HG02623 (cell line): ENCODE data around the gene PDZK1.
"Not testable (repeated sequence)": the region's sequence is repeated elsewhere in the genome, so short reads cannot be mapped to it uniquely, and the experiment has no call there.

Experiments used
- ATAC-seq: cut with Tn5 transposase; IDR thresholded peaks from one replicate; pipeline ENCODE4 v1.9.1; 2021; ENCODE audit warnings: moderate library complexity; ENCODE audit not compliant: unreplicated experiment

Gene PDZK1

DNA sequence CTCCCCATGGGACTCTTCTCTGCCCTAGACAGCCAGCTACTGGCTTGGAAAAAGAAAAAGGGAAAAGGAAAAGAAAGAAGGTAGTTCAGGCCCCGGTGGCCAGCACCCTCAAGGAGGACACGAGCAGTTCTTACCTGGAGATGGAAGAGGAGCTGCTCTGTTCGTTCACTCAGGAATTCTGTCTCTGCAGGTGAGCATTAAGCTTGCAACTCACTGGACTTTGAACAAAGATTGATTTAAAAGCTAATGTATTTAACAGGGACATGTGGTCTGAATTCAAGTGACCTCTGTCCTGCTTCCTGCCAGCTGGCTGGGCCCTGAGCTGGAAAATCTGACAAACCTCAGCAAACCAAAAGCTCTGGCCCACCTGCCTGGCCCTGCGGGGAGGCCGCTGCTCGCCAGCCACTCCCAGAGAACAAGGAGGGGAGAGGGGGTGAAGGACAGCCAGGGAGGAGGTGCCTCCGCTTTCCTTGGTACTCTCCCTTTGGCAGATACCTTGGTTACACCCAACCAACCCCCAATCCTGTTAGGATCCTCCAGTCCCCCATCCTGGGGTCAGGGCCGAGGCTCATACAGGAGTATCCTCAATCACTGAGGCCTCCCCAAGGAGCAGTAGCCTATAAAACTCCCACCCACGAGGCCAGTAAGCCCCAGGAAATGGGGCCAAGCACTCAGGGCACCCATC lies at the start of gene PDZK1:
Gene PDZK1 (minus strand): TSS at position 186 of the 685 bp plus-strand sequence. CDS start 19,347 bp downstream, outside the sequence.
- ATAC-seq: no peak

DNA sequence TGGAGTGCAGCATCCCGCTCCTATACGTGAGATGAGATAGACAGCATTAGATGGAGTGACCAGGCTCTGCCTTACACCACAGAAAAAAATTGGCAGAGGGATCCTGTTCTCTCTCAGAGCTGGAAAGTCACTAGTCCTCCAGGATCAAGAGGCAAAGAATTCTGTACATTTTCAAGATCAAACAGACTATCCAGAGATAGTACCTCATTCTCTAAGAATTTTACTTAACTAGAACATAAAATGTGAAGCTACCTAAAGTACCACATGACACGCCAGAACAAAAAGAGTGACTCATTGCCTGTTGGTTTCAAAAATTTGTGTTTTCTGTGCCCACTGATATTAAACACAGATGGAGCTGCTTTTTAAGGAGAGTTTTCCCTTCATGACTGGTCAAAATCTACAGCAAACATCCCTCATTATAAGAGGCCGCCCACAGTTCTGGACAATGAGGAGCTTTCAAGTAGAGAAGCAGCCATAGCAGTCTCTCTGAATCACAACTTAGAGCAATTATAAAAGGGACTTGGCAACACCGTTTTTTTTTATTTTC lies 44.4 kb upstream of the PDZK1 start:
- ATAC-seq: no peak

DNA sequence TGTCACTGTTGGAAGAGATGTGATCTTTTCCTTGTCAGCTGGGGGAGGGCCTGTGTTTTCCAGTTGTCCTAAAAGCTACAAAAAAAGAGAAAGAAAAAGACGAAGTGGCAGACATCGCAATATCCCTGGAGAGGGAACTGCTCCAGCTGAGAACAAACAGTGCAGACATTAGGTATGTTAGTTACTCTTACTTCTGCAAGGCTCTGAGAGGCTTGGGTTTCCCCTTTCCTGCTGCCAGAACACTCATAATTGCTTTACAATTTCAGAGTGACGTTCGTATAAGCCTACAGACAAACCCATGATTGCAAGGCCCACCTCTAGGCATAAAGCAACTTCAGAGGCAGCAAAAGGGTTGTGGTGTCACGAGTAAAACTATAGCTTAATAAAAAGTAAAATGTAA lies 43.3 kb upstream of the PDZK1 start:
- ATAC-seq: no peak

DNA sequence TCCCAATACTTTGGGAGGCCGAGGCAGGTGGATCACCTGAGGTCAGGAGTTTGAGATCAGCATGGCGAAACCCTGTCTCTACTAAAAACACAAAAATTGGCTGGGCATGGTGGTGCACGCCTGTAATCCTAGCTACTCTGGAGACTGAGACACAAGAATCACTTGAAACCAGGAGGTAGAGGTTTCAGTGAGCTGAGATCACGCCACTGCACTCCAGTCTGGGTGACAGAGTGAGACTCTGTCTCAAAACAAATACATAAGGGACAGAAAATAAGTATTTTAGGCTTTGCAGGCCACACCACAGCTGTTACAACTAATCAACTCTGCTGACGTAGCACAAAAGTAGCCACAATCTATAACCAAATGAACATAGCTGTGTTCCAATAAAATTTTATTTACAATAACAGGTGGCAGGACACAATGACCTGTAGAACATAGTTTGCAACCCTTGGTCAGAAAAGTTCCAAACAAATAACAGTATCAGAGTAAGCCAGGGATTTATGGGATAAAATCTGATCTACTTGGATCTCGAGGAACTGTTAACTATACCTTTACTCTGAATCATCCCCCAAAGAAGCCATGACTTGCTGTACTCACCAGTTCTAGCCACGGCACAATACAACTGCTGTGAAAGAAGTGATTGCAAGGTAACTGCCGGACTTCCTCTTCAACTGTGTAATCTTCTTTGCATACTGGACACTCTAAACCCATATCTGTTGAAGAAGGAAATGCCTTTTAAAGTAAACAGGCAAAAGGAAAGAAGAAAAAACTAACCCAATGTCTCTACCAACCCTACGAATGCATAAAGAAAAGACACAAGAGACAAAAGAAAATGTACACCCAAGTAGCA lies 40.5 kb upstream of the PDZK1 start:
- ATAC-seq: no peak

DNA sequence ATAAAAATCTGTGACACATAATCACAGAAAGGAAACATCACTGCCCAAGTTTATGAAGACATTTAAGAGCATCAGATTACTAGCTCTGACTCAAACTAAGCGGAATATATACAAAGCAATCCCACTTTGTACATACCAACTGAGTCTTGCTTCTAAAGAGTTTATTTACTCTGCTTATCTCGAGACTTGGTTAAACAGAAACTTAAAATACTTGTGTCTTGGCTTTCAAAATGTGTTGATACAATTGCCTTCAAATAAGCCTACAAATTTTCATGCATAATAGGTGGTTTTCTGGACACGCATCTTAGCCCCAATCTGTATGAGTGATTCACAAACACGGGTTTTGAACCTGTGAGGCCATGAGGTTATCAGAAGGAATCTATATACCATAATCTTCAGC lies 33.1 kb upstream of the PDZK1 start:
- ATAC-seq: no peak

DNA sequence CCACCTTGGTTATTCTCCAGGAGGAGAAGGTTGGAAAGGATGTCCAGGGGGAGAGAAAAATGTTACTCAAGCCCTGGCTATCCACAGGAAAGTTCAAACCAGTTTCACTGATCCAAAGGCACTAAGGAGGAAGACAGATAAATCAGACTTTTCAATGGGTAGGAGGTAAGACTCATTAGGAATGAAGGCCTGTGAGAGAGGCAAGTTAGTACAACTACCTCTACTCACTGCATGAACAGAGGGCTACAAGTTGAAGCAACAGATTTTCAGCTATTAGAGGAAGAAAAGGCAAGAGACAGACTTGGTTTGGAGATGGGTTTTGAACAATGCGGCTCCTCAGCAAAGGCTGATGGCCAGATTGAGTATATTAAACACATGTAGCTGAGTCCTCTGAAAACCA lies 29.0 kb upstream of the PDZK1 start:
- no peak for ATAC-seq

DNA sequence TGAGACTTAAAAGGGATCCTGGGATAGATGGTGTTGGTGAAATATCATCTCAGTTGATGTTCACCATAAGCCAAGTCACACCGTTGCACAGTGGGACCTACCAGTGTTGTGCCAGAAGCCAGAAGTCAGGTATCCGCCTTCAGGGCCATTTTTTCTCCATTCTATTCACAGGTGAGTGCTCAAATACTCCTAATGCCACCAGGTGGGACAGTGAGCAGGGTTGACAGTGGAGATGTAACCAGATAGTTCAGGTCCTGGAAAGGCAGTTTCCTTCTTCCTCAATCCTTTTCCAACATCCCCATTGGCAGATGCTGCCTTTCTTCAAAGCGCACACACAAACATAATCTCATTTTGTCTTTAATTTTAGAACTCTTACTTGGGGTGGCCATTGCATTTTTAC lies 23.7 kb upstream of the PDZK1 start:
- no peak for ATAC-seq

DNA sequence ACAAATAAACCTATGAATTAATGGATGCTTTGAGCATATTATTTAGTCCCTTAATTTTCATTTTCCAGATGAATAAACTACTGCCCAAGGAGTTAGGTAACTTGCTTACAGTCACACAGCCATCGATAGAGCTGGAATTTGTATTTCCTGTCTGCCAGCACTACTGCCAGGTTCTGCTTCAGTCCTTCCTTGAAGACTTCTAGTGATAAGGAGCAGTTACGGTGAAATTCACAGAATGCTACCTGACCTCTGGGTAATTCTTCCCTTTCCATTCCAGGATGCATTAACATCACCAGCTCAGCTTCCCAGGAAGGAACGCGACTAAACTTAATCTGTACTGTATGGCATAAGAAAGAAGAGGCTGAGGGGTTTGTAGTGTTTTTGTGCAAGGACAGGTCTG lies 23.3 kb upstream of the PDZK1 start:
- ATAC-seq: no peak

DNA sequence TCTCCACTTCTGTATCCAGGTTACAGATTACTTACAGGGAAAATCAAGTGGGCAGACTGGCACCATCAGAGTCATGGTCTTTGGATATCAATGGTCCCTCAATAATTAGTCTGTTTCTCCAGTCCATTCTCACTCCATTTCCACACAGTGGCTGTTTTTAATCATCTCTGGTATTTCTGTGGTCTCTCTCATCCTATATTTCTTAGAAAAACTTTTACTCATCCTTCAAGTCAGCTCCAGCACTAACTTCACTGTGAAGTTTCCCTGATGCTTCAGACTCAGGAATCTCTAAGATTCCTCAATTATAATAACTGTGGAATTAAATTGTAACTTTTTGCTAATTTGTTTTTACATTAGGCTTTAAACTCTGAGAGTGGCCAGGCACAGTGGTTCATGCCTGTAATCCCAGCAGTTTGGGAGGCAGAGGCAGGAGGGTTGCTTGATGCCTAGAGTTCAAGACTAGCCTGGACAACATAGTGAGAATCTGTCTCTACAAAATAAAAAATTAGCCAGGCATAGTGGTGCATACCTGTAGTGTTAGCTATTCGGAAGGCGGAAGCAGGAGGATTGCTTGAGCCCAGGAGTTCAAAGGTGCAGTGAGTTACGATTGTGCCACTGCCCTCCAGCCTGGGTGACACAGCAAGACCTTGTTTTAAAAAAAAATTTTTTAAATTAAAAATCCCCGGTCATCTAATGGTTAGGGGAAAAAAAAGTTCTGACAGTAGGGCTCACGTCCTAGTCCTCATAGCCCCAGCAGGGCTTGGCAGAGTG lies 22.7 kb upstream of the PDZK1 start:
- ATAC-seq: no peak

DNA sequence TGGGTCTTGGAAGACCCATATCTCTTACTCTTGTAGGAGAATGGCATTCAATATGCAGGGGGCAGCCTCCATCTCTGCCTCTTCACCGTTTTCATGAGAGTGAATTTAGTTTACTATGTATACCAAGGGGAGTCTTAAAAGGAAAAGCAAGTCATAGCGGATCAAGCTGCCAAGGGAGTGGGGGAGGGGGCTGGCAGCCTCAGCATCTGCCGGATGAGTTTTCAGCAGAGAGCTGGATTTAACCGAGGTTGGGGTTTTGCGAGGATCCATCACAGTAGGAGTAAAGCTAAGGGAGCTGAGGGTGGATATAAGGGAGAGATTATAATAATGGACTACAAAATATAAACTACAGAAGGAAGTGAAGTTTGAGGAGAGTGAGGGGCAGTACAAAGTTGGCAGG lies 22.0 kb upstream of the PDZK1 start:
- ATAC-seq: no peak

DNA sequence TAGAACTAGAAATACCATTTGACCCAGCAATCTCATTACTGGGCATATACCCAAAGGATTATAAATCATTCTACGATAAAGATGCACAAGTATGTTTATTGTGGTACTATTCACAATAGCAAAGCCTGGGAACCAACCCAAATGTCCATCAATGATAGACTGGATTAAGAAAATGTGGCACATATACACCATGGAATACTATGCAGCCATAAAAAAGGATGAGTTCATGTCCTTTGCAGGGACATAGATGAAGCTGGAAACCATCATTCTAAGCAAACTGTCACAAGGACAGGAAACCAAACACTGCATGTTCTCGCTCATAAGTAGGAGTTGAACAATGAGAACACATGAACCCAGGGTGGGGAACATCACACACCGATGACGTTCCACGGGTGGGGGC lies 19.0 kb upstream of the PDZK1 start:
- ATAC-seq: not testable (repeated sequence)

DNA sequence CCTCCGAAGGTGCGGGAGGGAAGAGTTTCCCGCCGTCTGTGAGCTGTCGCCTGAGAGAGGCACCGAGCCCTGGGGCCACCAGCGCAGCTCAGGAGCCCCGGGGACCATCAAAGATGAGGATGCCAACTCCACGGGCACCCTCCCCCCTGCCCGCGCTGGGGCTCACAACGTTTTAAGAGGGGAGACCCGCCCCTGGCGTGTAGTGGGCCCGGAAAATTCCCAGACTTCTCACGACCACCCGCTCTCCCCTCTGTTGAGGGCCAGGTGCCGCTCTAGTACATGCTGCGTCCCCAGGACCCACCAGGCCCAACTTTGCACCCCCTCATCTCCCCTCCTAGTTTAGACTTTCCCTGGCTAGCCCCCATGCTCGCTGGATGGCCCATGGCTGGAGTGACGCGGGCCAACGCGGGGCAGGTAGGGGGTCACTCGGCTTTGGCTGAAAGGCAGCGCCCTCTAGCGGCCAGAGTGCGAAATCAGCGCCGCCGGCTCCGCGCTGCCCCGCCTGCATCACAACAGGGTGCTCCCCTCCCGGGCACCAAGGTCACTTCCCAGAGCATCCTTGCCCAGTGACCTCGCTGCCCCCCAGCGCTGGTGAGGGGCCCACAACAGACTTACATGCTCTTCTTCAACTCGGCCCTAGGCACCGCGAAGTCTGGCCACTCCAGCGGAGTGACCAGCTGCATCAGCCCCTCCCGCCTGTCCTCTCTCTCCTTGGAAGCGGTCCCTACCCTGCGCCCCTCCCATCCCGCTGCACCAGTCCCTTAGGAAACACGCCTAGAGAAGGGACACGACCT lies 13.9 kb upstream of the PDZK1 start:
- ATAC-seq: no peak

DNA sequence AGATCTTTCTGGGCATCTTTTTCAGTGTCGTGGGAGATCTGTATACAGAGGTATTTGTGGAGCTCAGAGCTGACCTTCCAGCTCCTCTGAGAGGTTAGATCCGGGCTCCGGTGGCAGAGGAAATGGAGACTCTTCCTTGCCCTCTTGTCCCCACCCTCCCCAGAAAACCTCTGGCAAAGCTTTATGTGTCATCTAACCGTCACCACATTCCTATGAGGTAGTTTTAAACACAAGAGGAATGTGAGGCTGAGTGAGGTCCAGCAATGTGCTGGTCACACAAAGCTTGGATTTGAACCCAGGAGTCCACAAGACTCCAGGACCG lies 13.3 kb upstream of the PDZK1 start:
- no peak for ATAC-seq

DNA sequence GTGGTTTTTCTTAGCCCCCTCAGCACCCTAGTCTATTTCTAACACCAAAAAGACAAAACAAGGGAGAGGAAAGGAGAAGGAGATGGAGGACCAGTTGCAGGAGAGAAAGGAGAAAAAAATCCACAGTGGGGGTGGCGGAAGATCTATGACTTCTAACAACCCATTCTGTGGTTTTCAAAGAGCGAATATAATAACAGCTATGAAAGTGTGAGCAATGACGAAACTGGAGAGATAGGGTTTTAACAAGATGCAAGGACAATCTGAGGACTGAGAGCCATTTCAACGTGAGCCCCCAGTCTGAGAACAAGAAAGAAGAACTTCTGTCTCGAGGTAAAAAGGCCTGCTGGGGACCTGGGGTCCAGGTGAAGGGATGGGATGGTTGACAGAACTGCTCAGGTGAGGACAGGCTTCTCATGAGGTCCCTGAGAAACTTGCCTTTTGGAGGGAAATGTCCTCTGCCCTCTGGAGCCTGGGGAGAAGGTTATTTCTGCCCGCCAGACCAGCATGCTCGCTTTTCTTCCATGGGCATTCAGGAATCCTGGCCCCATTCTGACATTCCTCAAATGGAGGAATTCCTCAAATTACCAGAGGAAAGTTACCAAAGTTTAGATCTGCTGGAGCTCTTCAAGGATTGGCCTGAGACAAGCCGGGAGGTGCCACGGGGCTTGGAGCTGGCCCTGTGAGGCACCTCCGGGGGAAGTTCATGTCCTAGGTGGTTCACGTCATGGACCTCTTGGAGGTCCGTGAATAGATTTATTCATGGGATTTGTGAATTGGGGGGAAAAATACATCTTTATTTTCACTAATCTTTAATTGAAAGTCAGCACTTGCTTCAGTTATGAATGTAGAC lies 12.3 kb upstream of the PDZK1 start, which contains the start of gene CD160:
Gene CD160 (plus strand): TSS at position 270 of the 850 bp plus-strand sequence. CDS start 8,829 bp downstream, outside the sequence.
- no peak for ATAC-seq

DNA sequence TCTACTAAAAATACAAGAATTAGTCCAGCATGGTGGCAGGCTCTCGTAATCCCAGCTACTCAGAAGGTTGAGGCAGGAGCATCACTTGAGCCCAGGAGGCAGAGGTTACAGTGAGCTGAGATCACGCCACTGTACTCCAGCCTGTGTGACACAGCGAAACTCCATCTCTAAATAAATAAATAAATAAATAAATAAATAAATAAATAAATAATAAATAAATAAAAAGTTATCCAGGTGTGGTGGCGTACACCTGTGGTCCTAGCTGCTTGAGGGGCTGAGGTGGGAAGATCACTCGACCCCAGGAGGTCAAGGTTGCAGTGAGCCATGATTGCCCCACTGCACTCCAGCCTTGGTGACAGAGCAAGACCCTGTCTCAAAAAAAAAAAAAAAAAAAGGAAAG lies 11.3 kb upstream of the PDZK1 start:
- ATAC-seq: not testable (repeated sequence)

DNA sequence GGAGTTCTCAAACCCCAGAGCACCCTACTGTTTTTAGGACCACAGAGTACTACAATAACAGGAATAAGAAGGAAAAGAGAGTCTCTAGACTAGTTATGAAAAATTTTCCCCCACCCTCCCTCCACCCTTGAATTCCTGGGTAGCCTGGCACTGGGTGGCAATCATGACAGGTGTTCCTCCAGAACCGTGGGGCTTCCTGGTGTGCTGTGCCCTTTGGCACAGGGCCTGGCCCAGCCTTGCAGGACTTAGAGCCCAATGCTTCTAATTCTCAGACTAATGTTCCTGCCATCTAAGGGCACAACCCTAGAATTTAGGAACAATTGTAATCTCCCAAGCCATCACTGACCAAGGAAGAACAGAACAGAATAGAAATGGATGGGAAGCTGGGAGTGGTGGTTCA lies 10.7 kb upstream of the PDZK1 start:
- no peak for ATAC-seq

DNA sequence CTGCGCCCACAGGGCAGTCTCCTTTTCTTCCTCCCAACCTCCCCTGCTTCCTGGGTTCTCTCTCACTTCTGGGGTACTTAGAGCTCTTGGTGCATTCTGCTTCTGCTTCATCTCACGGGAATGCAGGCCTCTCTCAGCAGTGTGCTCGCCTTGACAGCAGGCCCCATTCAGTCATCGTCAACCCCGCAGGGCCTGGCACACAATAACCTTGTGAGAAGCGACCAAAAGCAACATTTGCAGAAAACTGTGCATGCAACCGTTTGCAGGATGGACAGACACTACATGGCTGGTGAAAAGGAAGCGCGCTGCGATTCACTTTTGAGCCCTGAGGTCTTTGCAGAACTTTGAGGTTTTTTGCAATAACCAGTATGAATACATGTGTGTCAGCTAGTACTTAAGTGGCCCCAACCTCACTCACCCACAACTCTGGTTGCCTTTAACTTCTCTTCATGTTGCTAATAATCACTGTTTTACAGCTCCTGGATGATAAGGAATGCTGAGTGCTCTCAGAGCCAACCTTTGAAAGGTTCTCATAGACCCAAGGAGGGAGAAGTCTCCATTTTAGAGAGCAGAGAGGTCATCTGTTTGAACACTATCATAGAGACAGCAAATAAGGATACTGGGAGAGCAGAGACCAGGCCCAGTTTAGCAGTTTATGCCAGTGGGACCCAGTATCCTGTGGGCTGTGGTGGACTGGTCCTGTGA lies 9.6 kb upstream of the PDZK1 start:
- no peak for ATAC-seq

DNA sequence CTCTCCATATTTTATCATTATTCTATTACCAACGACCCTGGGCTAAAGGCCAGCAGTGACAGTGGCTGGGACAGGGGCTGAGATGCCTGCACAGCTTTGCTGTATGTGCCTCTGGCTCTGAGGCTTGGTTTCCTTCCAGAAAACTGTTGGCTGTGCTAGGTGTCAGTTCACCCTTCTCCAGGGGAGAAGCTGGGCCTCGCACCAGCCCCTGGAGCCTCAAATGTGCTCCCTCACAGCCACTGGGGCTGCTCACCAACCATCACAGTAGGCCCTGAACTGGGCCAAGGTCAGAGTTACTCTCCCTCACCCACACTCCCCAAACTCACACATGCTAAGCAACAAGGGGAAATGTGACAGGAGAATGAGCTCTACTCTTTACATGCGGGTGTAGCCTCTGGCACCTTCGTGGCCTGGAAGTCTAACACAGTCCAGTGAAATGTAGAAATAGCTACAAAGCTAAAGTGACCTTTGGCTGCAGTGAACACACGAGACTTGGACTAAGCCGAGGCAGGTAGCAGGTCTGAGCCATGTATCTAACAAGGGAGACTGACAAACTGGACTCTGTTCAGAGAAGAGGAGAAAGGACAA lies 7.5 kb upstream of the PDZK1 start:
- no peak for ATAC-seq

DNA sequence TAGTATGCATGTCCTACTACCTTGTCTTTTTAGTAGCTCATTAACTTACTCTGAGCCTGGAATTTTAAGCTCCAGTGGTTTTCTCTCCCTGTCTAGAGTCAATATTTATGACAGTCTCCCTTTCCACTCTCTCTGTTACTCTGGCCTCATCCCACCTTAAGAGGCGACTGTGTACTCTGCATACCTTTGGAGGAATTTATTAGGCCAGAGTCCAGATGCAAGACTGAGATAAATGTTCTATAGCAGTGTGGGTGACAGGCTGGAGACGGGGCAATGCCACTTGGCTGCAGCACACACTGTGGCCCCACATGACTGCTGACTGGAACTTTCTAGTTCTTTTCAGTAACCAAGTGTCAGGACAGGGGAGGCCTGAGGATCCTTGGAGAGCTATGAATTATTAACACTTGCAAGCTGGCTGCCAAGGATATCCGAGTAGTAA lies 4.1 kb upstream of the PDZK1 start:
- no peak for ATAC-seq
